ENCODE data around the gene MIEF1. TPM values are rescaled to one million over a fixed set of nuclear protein-coding genes. Genes with fewer than 3 reads are reported as not detected.

The MIEF1 gene
- total and polyA plus RNA-seq, 2 donors (not counting 1 experiment from before 2014, with no cell fraction given): 9.8 to 37.2 TPM

- H3K27ac Mint-ChIP-seq: no peak overlapping the region
- Histone ChIP-seq H3K4me3 (ENCODE audit: control extremely low read depth in 1 of 5, extremely low read depth in 1 of 5, insufficient read depth in 1 of 5, low read depth in 2 of 5, low read length in 4 of 5) (no peak overlapping the region), H3K4me2 (replicated peaks; ENCODE audit: low read depth, low read length, poor library complexity, severe bottlenecking) (no peak overlapping the region), H3K27me3 (replicated peaks in 1 of 4; ENCODE audit: control extremely low read depth in 1 of 4, control insufficient read depth in 3 of 4, insufficient read depth in 4 of 4, low read length in 3 of 4) (no peaks in the 10 kb centered on the region), H3K9ac (ENCODE audit: low read length) (no peak overlapping the region), H3K36me3 (replicated peaks in 1 of 2; ENCODE audit: control extremely low read depth in 1 of 2, control insufficient read depth in 1 of 2, extremely low read depth in 1 of 2, insufficient read depth in 2 of 2, low read length in 1 of 2) (no peaks in the 10 kb centered on the region), H3K9me3 (ENCODE audit: control extremely low read depth in 1 of 3, control insufficient read depth in 2 of 3, insufficient read depth in 1 of 3, low read length in 2 of 3) (no peaks in the 10 kb centered on the region), H4K20me1 (ENCODE audit: control insufficient read depth, insufficient read depth, low read length, poor library complexity, severe bottlenecking) (peaks cover 10% of the 10 kb centered on the region), H3K79me2 (ENCODE audit: control insufficient read depth, insufficient read depth, low read length) (peaks cover 43% of the 10 kb centered on the region), H3K27ac (ENCODE audit: low read length in 2 of 2) (no peak overlapping the region), H2AFZ (ENCODE audit: insufficient read depth, low read depth, low read length, poor library complexity, severe bottlenecking) (no peak overlapping the region), H3K4me1 (ENCODE audit: control insufficient read depth in 2 of 2, insufficient read depth in 2 of 2, low read length in 2 of 2) (peaks cover under 1% of the 10 kb centered on the region in 2 donors)
- no peak for ATAC-seq (ENCODE audit: low read depth)
- no peaks in the 10 kb centered on the region for H3K9me3 Mint-ChIP-seq (ENCODE audit: insufficient read depth)
- no peak overlapping the region for H3K4me3 Mint-ChIP-seq
- WGBS (ENCODE audit: insufficient coverage): 94% methylated on average over 7 of the region's 9 CpGs
- intact Hi-C loops (cut with micrococcal nuclease): no loop called here
- DNase-seq: no peak
- TF ChIP-seq EZH2 (IDR thresholded peaks at IDR 0.05; ENCODE audit: borderline replicate concordance, insufficient read depth, low read depth, low read length, poor library complexity, severe bottlenecking): no peak
- TF ChIP-seq, protein P1, sequence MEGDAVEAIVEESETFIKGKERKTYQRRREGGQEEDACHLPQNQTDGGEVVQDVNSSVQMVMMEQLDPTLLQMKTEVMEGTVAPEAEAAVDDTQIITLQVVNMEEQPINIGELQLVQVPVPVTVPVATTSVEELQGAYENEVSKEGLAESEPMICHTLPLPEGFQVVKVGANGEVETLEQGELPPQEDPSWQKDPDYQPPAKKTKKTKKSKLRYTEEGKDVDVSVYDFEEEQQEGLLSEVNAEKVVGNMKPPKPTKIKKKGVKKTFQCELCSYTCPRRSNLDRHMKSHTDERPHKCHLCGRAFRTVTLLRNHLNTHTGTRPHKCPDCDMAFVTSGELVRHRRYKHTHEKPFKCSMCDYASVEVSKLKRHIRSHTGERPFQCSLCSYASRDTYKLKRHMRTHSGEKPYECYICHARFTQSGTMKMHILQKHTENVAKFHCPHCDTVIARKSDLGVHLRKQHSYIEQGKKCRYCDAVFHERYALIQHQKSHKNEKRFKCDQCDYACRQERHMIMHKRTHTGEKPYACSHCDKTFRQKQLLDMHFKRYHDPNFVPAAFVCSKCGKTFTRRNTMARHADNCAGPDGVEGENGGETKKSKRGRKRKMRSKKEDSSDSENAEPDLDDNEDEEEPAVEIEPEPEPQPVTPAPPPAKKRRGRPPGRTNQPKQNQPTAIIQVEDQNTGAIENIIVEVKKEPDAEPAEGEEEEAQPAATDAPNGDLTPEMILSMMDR (IDR thresholded peaks at IDR 0.05): no peak
- POLR2A ChIA-PET: no interaction called here
- CTCF ChIA-PET: interaction anchor here (0.8 to 1.1 kb wide), 2 partner anchors 15 to 18 kb away, joined by 4 read pairs; no protein-coding TSS in a partner anchor
- H3K27me3 Mint-ChIP-seq: no peaks in the 10 kb centered on the region
- peaks cover 2% of the 10 kb centered on the region for H3K4me1 Mint-ChIP-seq
These were observed 23.6 kb upstream of the MIEF1 start for GRCh38 chr22:39478441-39478850.

DNA sequence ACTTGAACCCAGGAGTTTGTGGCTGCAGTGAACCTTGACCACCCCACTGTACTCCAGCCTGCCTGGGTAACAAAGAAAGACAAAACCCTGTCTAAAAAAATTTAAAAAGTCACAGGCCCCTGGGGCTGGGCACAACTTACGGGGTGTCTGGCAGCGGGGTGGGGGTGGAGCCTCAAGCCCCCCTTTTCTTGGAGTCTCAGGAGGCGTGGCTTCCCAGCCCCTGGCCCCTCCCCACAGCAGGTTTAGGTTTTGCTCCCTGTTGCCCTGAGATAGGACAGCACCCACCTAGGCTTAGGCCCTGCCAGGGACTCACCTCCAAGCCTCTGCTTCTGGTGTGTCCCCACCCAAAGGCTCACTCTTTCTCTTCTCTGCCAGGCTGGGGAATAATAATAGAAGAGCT, 22.8 kb upstream of the MIEF1 start:
- Histone ChIP-seq H3K79me2 (ENCODE audit: control insufficient read depth, insufficient read depth, low read length) (peaks cover 40% of the 10 kb centered on the region), H3K9ac (ENCODE audit: low read length) (no peak overlapping the region), H3K27ac (ENCODE audit: low read length in 2 of 2) (no peak overlapping the region), H3K4me3 (ENCODE audit: control extremely low read depth in 1 of 5, extremely low read depth in 1 of 5, insufficient read depth in 1 of 5, low read depth in 2 of 5, low read length in 4 of 5) (no peak overlapping the region), H3K9me3 (ENCODE audit: control extremely low read depth in 1 of 3, control insufficient read depth in 2 of 3, insufficient read depth in 1 of 3, low read length in 2 of 3) (no peaks in the 10 kb centered on the region), H3K4me1 (ENCODE audit: control insufficient read depth in 2 of 2, insufficient read depth in 2 of 2, low read length in 2 of 2) (no peaks in the 10 kb centered on the region), H3K27me3 (replicated peaks in 1 of 4; ENCODE audit: control extremely low read depth in 1 of 4, control insufficient read depth in 3 of 4, insufficient read depth in 4 of 4, low read length in 3 of 4) (no peaks in the 10 kb centered on the region), H3K36me3 (replicated peaks in 1 of 2; ENCODE audit: control extremely low read depth in 1 of 2, control insufficient read depth in 1 of 2, extremely low read depth in 1 of 2, insufficient read depth in 2 of 2, low read length in 1 of 2) (no peaks in the 10 kb centered on the region), H3K4me2 (replicated peaks; ENCODE audit: low read depth, low read length, poor library complexity, severe bottlenecking) (no peak overlapping the region), H4K20me1 (ENCODE audit: control insufficient read depth, insufficient read depth, low read length, poor library complexity, severe bottlenecking) (peaks cover 9% of the 10 kb centered on the region), H2AFZ (ENCODE audit: insufficient read depth, low read depth, low read length, poor library complexity, severe bottlenecking) (no peak overlapping the region)
- Mint-ChIP-seq H3K9me3 (ENCODE audit: insufficient read depth) (no peaks in the 10 kb centered on the region), H3K27ac (no peak overlapping the region), H3K27me3 (no peaks in the 10 kb centered on the region), H3K4me3 (no peak overlapping the region), H3K4me1 (peaks cover 2% of the 10 kb centered on the region)
- TF ChIP-seq, protein P1 (IDR thresholded peaks at IDR 0.05): no peak
- TF ChIP-seq EZH2 (IDR thresholded peaks at IDR 0.05; ENCODE audit: borderline replicate concordance, insufficient read depth, low read depth, low read length, poor library complexity, severe bottlenecking): no peak
- CTCF ChIA-PET: interaction anchor here (1.1 to 2.2 kb wide), 2 partner anchors 10 to 17 kb away, joined by 4 to 7 read pairs; no protein-coding TSS in a partner anchor
- no peak for DNase-seq
- POLR2A ChIA-PET: no interaction called here
- 90% methylated on average over 3 of the region's 3 CpGs for WGBS (ENCODE audit: insufficient coverage)
- intact Hi-C loops (cut with micrococcal nuclease): no loop called here
- no peak for ATAC-seq (ENCODE audit: low read depth)

Measured in B cell (primary cell).